Hepatic stellate cell (primary cell): ENCODE results near the gene SNCA.
A peak's percentile ranks its signal among the peaks of the same experiment; 100 is the strongest.

Source experiments
- DNase-seq: peaks from one replicate; pipeline ENCODE4 v3.0.0; 2011; ENCODE audit warnings: low spot score

SNCA gene

GRCh38 chr4:89814362-89814761 lies 22.6 kb downstream of the SNCA start:
- DNase-seq: no peak

GRCh38 chr4:89813197-89813596 lies 23.8 kb downstream of the SNCA start:
- no peak for DNase-seq

GRCh38 chr4:89807441-89808140 lies 29.4 kb downstream of the SNCA start:
- DNase-seq: no peak

GRCh38 chr4:89805297-89805696 lies 31.7 kb downstream of the SNCA start:
- DNase-seq: no peak

- DNase-seq: no peak
Measured at GRCh38 chr4:89803915-89804314, 33.0 kb downstream of the SNCA start.

- DNase-seq: no peak
Measured at GRCh38 chr4:89803036-89803435, 33.9 kb downstream of the SNCA start.

GRCh38 chr4:89800527-89801103 lies 36.3 kb downstream of the SNCA start:
- DNase-seq: no peak

GRCh38 chr4:89800012-89800516 lies 36.9 kb downstream of the SNCA start:
- no peak for DNase-seq

GRCh38 chr4:89799071-89799470 lies 37.9 kb downstream of the SNCA start:
- no peak for DNase-seq

GRCh38 chr4:89797117-89797516 lies 39.8 kb downstream of the SNCA start:
- no peak for DNase-seq

GRCh38 chr4:89788206-89789072 lies 48.5 kb downstream of the SNCA start:
- no peak for DNase-seq

- no peak for DNase-seq
Measured at GRCh38 chr4:89784686-89785231, 52.2 kb downstream of the SNCA start.

GRCh38 chr4:89781321-89781720 lies 55.6 kb downstream of the SNCA start:
- DNase-seq: no peak

- DNase-seq: no peak
Measured at GRCh38 chr4:89773805-89774204, 63.2 kb downstream of the SNCA start.

GRCh38 chr4:89769856-89770255 lies 67.1 kb downstream of the SNCA start:
- no peak for DNase-seq

- DNase-seq: no peak
Measured at GRCh38 chr4:89767924-89768323, 69.0 kb downstream of the SNCA start.

- peak; percentile 8 for DNase-seq
Measured at GRCh38 chr4:89765966-89766365, 71.0 kb downstream of the SNCA start.

GRCh38 chr4:89765528-89765927 lies 71.4 kb downstream of the SNCA start:
- no peak for DNase-seq

- DNase-seq: no peak
Measured at GRCh38 chr4:89762311-89762710, 74.7 kb downstream of the SNCA start.

GRCh38 chr4:89759426-89759825 lies 77.5 kb downstream of the SNCA start:
- DNase-seq: no peak

GRCh38 chr4:89757154-89757719 lies 79.7 kb downstream of the SNCA start:
- DNase-seq: no peak

GRCh38 chr4:89755220-89755619 lies 81.7 kb downstream of the SNCA start:
- no peak for DNase-seq
